GM18907 (cell line): ENCODE results near the gene ZNF746.
A peak's percentile ranks its signal among the peaks of the same experiment; 100 is the strongest.
"Not testable (repeated sequence)": the region's sequence is repeated elsewhere in the genome, so short reads cannot be mapped to it uniquely, and the experiment has no call there.

ENCODE experiments used
- ATAC-seq: cut with Tn5 transposase; IDR thresholded peaks from one replicate; pipeline ENCODE4 v1.9.1; 2021; ENCODE audit warnings: mild to moderate bottlenecking, moderate library complexity; ENCODE audit not compliant: unreplicated experiment

ZNF746 gene

DNA sequence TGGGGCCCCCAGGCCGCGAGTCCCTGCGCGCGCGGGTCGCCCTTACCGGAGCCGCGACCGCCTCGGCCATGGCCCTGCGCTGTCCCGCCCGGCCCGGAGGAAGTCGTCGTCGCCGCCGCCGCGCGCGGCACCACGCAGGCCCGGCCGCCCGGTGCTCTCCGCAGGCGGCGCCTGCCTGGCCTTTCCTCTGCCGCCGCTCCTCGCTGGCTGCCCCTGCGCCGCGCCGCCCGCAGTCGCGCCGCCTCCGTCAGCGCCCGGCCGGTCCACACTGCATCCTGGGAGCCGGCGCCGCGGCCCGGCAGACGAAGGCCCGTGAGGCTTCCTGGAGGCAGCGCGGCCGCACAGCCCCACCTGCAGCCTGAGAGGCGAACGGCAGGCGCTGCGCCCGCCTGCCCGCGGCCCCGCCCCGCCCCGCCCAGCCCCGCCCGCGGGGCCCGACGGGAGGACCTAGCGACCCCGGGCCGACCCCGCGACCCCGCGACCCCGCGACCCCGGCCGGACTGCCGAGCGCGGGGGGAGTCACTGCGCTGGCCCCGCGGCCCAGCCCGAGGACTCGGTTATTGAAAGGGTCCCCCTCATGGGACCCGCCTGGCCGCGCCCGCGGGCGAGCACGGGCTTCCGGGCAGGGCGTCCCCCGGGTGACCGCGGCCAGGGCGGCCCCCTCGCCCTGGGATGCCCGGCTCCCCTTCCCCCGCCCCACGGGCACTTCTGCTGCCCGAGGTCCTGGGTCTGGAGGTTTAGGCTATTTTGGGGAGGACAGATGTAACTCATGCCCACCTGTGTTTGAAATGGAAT, at the start of gene ZNF746:
ZNF746 (minus strand) TSS at position 343 of the 795 bp plus-strand sequence; CDS start at position 70, 273 bp downstream.
- ATAC-seq, result peak; percentile 96

DNA sequence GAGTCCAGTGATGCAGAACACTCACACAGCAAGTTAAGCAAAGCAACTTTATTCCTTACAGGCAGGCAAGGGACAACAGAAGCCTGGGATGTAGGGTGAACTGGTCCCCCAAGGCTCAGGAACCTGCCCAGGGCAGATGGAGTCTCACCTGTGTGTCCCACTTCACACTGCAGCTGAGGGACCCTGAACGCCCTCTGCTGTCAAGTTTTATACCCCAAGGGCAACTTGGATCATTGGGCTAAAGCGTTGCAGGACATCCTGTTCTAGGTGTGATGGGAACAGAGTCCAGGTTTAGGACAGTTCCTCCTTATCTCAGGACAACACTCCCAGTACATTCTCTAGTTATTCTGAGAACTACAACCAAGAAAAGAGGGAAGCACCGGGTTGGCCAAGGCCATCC, 49.5 kb upstream of the ZNF746 start:
- ATAC-seq, result no peak

- ATAC-seq, result no peak
These were observed 48.7 kb upstream of the ZNF746 start for GRCh38 chr7:149546331-149546730.

- ATAC-seq, result no peak
These were observed 46.4 kb upstream of the ZNF746 start for GRCh38 chr7:149544028-149544427.

GRCh38 chr7:149532654-149533053, 35.0 kb upstream of the ZNF746 start:
- ATAC-seq, result no peak

GRCh38 chr7:149529136-149529718, 31.6 kb upstream of the ZNF746 start:
- no peak for ATAC-seq

DNA sequence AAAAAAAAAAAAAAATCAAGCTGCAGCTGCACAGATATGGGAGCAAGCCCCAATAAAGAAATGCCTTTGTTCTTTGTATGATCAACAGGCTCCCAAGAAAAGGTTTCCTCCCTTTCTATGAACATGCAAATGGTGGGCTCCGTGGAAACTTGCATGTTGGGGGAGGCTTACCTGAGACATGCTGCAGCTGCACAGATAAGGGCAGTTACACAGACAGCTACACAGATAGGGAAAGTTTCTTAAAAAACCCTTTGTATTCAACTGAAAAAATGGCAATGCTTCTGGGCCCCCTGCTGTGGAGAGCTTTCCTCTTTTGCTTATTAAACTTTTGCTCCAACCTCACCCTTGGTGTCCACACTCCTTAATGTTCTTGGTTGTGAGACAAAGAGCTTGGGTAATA, 29.8 kb upstream of the ZNF746 start:
- ATAC-seq, result no peak

GRCh38 chr7:149525280-149525679, 27.7 kb upstream of the ZNF746 start:
- no peak for ATAC-seq

DNA sequence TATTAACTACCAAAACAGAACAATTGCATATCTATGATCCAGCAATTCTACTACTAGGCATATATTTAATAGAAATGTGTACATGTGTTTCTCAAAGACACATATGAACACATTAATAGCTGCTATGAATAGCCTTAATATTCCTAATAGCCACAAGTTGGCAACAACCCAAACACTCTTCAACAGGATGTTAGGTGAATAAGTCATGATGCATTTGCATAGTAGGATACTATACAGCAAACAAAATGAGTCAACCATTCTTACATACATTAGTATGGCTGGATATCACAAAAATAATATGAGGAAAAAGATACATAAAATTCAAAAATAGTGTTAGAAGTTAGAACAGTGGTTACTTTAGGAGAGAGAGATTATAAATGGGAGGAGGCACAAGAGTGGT, 26.8 kb upstream of the ZNF746 start:
- no peak for ATAC-seq

DNA sequence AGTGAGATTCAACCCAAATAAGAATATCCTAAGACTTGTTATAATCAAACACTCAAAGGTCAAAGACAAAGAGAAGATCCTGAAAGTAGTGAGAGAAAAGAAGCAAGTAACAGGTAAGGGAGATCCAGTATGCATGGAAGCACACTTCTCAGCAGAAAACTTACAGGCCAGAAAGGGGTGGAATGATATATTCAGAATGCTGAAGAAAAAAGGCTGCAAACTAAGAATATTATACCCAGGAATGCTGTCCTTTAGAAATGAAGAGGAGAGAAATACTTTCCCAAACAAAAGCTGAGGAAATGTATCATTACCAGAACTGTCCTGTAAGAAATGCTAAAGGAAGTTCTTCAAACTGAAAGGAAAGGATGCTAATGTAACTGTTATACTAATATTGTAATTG, 12.6 kb upstream of the ZNF746 start:
- no peak for ATAC-seq

DNA sequence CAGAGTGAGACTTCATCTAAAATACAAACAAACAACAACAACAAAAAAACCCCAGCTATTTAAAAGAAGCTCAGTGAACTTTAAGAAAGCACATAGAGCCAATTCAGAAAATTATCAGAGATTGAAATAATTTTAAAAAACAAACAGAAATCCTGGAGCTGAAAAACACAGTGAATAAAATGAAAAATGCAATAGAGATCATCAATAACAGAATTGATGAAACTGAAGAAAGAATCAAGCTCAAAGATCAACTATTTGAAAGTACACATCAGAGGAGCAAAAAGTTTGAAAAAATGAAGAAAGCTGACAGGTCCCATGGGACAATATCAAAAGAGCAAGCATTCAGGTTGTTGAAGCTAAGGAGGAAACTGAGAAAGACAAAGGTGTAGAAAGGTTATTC, 12.2 kb upstream of the ZNF746 start:
- ATAC-seq, result no peak

- no peak for ATAC-seq
These were observed 7.9 kb upstream of the ZNF746 start for GRCh38 chr7:149505551-149505950.

- no peak for ATAC-seq
These were observed 4.0 kb upstream of the ZNF746 start for GRCh38 chr7:149501651-149502050.

DNA sequence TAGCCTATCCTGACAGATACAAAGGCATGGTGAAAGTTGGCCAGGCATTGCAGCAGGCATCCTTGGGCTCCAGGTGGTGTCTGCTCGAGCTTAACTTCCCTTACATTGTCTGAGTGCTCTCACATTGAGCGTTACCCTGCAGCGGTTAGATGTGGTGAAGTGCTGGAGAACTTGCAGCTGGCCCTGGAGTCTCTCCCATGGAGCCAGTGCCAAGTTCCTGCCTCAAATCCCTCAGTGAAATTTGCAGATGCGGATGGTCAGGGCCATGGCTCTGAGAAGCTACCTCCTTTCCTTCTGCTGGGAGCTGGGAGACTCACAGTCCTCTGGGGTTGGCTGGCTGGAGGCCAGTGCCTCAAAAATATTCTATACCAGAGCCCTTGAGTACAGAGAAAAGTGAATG, 3.3 kb upstream of the ZNF746 start:
- no peak for ATAC-seq

- no peak for ATAC-seq
These were observed 2.6 kb upstream of the ZNF746 start for GRCh38 chr7:149500201-149500600.

GRCh38 chr7:149498811-149499210, 1.2 kb upstream of the ZNF746 start:
- no peak for ATAC-seq

DNA sequence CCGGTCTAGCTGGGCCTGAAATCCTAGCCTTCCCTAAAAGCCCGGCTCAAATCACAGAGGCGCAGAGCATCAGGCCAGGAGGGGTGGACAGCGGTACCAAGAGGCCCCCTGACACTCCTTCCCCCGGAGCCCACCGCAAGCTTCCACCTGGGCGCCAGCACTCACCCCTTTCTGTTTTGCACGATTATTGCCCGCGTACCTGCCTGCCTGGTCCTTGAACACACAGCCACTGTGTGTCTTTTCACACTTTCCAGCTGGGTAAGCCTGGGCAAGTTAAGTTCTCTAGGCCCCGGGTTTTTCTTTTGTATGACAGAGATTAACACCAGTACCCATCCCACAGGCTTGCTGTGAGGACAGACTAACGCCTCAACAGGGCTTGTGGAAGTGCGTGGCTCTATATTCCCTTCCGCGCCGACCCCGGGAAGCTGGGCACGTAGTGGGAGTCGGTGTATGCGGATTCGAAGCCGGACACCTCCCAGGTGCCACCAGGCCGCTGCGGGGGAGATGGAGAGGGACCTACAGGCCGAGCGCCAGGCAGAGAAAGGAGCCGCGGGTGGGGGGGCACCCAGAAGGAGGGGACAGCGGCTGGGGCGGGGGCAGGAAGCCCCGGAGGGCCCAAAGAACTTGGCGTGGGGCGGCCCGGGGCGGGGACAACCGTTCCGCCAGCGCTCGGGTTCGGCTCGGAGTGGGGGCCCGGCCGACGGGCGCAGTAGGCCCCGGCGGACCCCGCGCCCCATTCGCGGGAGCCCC, 792 bp downstream of the ZNF746 start:
- ATAC-seq, result peak; percentile 42

GRCh38 chr7:149495785-149496641, 1.6 kb downstream of the ZNF746 start:
- ATAC-seq, result no peak

DNA sequence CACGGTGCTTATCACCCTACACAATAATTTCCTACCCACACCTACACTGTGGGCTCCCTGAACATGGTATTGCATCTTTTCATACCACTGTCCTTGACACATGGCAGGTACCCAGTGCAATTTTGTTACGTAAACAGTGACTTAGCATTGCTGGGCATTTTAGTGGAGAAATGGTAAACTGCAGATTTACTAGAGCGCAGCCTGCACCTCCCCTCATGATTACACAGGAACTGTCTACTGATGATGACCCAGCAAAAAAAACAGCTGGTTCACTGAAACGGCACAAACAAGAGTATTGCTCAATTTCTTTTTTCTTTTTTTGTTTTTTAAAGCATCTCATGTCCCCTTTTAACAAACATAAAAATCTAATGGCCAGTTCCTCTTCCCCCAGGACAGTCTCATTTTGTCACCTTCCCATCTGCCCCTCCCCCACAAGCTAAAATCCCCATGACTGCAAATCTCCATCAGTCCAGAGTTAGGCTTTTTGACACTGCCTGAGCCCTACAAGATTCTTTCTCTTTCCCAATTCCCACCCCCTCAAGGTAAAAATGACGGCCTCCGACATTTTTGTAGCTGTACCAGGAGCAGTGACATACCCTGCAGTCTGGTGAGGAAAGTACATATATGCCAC, 2.8 kb downstream of the ZNF746 start:
- ATAC-seq, result no peak

DNA sequence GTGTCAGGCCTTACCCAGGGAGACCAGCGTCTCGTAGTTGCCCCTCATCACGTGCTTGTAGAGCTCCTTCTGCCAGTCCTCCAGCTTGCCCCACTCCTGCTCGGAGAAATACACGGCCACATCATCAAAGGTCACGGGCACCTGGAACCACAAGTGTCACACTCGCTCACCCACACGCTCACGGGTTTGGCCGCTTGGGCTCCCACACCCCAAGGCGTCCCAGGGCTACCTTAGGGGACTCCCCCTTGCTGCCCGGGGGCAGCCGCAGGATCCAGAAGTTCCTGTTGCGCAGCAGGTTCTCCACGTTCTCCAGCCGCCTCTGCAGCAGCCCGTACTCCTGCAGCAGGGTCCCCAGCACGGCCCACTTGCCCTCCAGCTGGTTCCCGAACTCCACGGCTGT, 3.6 kb downstream of the ZNF746 start:
- not testable (repeated sequence) for ATAC-seq

GRCh38 chr7:149493366-149493765, 4.2 kb downstream of the ZNF746 start:
- no peak for ATAC-seq
